Spleen (tissue), 7 donors: Measurements from ENCODE around the gene JAM3.
"Not testable (repeated sequence)": the region's sequence is repeated elsewhere in the genome, so short reads cannot be mapped to it uniquely, and the experiment has no call there.

Experiments
- POLR2A ChIP-seq, 3 donors: fragments of 450-650 bp; IDR thresholded peaks; one replicate each; pipeline ENCODE4 v1.5.1; 2017; ENCODE audit warnings: antibody characterized with exemption in 3 of 3, mild to moderate bottlenecking in 1 of 3
- TF ChIP-seq, protein P1 (sequence below), 11 experiments: fragments of 200-600 bp in 7 of 11; fragments of 450-650 bp in 4 of 11; sonication (generic) in 4 of 11; IDR thresholded peaks in 8 of 11; conservative IDR thresholded peaks in 3 of 11; 1 replicate in 7 of 11; 2 replicates in 4 of 11; pipeline versions ENCODE4 v1.4.0 to v1.8.0; 2016 to 2021; ENCODE audit warnings: antibody characterized with exemption in 11 of 11, inconsistent platforms in 4 of 11, mild to moderate bottlenecking in 1 of 11
- donor health status: DM: no; HTN: no; CAD: no; lungs with moderate emphysema.
- donor health status: DM: no; HTN: no; CAD: no.
- donor health status: DM: no; HTN: no; CAD: no.

DNA sequence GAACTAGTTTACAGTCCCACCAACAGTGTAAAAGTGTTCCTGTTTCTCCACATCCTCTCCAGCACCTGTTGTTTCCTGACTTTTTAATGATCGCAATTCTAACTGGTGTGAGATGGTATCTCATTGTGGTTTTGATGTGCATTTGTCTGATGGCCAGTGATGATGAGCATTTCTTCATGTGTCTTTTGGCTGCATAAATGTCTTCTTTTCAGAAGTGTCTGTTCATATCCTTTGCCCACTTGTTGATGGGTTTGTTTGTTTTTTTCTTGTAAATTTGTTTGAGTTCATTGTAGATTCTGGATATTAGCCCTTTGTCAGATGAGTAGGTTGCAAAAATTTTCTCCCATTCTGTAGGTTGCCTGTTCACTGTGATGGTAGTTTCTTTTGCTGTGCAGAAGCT lies 44.9 kb downstream of the JAM3 start:
- TF ChIP-seq, protein P1, sequence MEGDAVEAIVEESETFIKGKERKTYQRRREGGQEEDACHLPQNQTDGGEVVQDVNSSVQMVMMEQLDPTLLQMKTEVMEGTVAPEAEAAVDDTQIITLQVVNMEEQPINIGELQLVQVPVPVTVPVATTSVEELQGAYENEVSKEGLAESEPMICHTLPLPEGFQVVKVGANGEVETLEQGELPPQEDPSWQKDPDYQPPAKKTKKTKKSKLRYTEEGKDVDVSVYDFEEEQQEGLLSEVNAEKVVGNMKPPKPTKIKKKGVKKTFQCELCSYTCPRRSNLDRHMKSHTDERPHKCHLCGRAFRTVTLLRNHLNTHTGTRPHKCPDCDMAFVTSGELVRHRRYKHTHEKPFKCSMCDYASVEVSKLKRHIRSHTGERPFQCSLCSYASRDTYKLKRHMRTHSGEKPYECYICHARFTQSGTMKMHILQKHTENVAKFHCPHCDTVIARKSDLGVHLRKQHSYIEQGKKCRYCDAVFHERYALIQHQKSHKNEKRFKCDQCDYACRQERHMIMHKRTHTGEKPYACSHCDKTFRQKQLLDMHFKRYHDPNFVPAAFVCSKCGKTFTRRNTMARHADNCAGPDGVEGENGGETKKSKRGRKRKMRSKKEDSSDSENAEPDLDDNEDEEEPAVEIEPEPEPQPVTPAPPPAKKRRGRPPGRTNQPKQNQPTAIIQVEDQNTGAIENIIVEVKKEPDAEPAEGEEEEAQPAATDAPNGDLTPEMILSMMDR (IDR thresholded peaks at IDR 0.05 in 8 of 11, conservative IDR thresholded peaks at IDR 0.05 in 3 of 11): not testable (repeated sequence)
- not testable (repeated sequence) for TF ChIP-seq POLR2A (IDR thresholded peaks at IDR 0.05)
